ENCODE data around the gene PYGM.

DNA sequence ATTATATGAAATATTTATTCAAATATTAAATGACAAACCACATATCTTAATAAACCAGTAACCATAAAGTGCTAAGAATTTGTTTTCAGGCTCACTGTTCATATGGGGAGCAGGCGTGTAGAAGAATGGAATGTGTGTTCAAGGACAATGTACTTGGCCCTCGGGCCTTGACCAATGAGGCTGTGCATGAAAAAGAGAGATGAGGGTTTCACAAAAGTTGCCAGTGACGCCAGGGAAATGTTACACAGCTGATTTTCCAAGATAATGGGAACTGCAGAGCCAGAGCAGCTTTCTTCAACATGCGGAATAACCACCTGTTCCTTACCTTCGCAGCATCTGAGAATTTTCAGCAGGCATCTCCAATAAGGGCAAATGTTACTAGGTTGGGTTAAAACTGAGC, 14.4 kb upstream of the PYGM start:
- TF ChIP-seq, protein P1, sequence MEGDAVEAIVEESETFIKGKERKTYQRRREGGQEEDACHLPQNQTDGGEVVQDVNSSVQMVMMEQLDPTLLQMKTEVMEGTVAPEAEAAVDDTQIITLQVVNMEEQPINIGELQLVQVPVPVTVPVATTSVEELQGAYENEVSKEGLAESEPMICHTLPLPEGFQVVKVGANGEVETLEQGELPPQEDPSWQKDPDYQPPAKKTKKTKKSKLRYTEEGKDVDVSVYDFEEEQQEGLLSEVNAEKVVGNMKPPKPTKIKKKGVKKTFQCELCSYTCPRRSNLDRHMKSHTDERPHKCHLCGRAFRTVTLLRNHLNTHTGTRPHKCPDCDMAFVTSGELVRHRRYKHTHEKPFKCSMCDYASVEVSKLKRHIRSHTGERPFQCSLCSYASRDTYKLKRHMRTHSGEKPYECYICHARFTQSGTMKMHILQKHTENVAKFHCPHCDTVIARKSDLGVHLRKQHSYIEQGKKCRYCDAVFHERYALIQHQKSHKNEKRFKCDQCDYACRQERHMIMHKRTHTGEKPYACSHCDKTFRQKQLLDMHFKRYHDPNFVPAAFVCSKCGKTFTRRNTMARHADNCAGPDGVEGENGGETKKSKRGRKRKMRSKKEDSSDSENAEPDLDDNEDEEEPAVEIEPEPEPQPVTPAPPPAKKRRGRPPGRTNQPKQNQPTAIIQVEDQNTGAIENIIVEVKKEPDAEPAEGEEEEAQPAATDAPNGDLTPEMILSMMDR (IDR thresholded peaks at IDR 0.05): no peak
- TF ChIP-seq POLR2AphosphoS5 (IDR thresholded peaks at IDR 0.05): no peak
- no peak for TF ChIP-seq POLR2A (IDR thresholded peaks at IDR 0.05)
- TF ChIP-seq EP300 (IDR thresholded peaks at IDR 0.05): no peak
